GM19239 (cell line): ENCODE data around the gene KBTBD13.
"Not testable (repeated sequence)": the region's sequence is repeated elsewhere in the genome, so short reads cannot be mapped to it uniquely, and the experiment has no call there.

Experiments
- DNase-seq: peaks from one replicate; pipeline ENCODE4 v3.0.0; 2011; ENCODE audit warnings: low spot score; ENCODE audit not compliant: insufficient read length
- FAIRE-seq: peaks from 2 replicates; lab custom pipeline; 2011; peaks lifted over from hg19 to GRCh38; lab: Jason Lieb, UNC

Gene KBTBD13

DNA sequence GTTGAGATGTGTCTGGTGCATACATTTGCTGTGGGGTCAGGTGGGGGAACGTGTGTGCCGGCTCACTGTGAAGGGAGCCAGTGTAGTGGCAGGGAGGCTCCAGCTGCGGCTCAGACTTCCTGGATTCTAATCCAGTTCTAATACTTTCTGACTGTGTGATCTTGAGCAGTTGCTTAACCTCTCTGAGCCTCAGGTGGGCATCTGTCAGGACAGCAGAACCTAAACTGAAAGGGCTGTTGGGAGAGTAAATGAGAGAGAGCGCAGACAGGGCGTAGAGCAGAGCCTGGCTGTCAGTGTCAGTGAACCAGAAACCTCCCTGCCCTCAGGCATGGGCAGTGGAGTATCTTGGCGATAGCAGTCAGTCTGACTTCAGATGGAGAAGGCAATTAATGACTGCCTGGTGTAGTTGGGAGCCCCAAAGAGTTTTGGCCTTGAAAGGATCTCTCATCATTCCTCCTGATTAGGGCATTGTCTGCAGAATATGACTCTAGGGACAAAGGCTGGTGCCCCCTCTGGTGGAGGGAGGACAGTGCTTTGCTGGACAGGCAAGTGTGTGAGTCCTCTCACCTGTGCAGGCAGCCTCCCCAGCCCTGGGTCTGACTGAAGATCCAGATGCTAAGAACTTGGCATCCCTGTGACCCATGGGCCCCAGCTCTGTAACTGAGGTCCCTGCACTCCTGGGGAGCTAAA, 9.6 kb downstream of the KBTBD13 start:
- FAIRE-seq, result no peak
- no peak for DNase-seq

DNA sequence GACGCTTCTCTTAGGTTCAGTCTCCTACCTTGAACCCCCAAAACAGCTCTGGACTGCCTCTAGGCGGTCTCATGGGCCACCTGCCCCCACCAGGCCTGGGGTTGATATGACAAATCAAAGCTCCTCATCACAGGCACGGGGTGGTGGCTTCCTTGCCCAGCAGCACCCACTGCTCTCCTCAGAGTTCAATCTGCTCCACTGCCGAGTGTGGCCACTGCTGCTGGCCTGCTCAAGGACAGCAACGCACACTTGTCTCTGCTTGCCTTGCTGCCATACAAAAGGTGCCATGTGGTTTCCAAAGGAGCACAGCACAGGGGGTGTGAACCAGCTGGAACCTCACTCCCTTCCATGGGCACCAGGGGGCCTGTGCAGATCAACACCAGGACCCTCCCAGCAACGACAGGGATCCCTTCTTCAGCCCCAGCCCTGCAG, 10.2 kb downstream of the KBTBD13 start:
- no peak for DNase-seq

DNA sequence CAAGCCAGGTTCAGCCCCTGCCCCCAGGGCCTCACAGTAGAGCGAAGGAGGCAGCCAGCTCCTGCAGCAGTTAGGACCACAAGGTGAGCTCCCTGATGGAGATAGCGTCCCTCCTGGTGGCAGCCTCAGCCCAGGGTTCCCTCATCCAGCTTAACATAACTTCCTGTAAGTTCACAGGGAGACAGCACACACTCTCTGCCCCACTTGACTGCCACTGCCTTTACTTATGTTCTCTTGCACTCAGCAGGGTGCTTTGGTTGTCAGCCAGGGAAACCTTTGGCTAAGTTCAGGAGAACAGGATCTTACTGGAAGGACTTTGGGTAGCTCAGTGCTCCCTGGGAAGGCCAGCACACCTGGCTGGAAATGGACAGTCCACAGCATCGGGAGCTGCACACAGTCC, 10.9 kb downstream of the KBTBD13 start:
- DNase-seq (no peak), FAIRE-seq (no peak)

More for the DNA sequence above, 10.2 kb downstream of the KBTBD13 start:
- FAIRE-seq, result no peak

DNA sequence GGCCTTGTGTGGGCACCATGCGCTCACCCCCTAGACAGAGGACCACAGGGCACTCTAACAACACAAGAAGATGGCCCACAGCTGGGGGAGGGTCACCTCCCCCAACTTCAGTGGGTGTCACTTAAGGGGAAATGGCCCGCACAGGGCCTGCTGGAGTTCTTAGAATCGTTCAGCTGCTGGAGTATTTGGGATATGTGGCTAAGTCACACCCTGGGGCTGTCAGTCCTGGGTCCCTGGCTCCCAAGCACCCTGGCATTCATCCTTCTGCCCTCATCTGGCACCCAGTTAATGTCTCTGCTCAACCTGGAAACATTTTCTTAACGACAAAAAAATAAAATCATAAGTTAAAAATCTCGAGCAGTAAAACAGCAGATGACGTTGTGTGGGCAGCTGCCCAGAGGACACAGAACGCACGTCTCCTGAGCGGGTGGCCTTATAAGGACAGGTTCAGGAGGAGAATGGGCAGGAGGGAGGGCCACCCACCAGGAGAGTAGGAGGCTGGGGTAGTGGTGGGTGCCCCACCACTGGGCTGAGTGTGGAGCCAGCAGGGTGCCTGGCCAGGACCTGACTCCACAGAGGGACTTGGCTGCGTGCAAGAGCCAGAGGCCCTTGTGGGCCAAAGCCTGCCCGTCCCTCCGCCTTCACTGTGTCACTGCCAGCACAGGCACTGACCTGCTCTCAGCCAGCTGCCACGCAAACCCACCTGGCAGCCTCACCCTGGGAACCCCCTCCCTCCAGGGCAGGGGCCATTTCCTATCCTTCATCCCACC, 11.5 kb downstream of the KBTBD13 start:
- DNase-seq (no peak), FAIRE-seq (no peak)

DNA sequence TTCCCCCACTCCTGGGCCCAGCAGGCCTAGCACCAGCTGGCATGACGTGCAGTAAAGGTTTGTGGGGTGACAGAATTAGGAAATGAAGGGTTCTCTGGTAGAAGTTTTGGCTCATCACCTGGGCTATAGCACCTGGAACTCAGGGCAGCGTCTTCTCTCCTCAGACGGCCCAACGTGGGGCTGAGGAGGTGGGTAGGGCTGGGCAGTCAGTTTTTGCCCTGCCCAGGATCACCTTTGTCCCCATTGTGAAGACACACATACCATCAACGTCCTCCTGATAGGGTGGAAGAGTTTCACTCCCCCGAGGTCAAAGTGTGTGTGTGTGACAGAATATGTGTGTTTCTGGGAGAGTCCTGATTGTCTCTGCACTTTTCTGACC, 12.1 kb downstream of the KBTBD13 start:
- no peak for FAIRE-seq

DNA sequence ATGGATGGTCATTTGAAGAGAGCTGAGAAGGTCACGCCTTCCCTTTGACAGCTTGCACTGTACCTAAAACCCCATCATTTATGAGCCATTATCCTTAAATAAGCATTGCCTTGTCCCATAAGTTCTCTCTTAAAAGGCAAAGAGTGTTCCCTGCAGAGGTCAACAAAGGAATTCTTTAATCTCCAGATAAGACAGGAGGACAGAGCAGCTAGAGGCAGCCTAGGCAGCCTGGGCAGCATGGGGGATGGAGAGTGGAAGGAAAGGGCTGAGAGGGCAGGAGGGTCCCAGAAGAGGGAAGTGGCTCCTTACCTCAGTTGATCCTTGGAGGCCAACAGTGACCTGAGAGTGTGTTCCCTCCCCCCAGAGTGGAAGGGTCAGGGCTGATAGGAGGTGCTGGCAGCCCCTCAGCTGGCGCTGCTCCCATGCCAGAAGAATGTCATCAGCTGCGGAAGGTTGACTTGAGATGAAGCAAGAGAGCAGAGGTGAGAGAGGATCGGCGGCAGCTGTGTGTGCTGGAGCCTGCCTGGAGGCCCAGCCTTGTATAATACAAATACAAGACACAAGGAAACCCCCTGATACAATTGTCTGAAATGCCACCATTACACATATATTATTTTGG, 12.8 kb downstream of the KBTBD13 start:
- FAIRE-seq (no peak), DNase-seq (no peak)

More for the DNA sequence above, 12.1 kb downstream of the KBTBD13 start:
- DNase-seq, result no peak

DNA sequence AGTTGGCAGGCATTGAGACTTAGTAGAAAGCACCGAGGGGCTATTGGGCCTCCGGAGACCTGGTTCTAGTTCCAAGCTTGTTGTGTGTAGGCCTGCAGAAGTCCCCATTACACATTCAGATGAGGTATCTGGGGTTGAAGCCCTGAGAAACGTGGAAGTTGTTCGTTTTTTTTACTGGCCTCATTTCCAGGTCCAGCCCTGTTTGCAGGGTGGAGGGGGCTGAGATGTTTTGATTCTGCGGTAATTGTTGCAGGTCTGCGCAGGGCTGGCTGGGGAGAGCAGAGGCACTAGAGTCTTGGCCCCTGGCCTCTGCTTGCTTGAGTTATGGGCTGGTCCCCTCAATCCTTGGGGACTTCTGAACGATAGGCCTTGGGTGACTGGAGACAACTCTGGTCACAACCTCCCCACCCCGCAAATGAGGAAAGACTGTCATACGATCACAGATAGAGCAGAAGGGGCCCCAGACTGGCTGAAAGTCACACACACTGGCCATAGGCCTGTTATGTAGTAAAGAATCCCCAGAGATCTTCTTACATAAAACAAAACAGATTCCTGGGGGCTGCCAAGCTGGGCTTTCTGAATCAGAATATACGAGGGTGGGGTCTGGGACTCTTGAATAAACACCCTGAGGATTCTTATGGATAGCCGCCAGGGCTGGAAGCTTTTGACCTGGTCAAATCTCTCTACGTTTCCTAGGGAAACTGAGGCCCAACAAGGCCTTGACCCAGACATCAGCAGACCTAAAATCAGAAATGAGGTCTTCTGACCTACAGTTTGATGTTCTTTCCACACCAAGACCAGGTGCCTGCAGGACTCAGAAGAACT, 15.6 kb downstream of the KBTBD13 start:
- DNase-seq, result no peak
- FAIRE-seq, result no peak

DNA sequence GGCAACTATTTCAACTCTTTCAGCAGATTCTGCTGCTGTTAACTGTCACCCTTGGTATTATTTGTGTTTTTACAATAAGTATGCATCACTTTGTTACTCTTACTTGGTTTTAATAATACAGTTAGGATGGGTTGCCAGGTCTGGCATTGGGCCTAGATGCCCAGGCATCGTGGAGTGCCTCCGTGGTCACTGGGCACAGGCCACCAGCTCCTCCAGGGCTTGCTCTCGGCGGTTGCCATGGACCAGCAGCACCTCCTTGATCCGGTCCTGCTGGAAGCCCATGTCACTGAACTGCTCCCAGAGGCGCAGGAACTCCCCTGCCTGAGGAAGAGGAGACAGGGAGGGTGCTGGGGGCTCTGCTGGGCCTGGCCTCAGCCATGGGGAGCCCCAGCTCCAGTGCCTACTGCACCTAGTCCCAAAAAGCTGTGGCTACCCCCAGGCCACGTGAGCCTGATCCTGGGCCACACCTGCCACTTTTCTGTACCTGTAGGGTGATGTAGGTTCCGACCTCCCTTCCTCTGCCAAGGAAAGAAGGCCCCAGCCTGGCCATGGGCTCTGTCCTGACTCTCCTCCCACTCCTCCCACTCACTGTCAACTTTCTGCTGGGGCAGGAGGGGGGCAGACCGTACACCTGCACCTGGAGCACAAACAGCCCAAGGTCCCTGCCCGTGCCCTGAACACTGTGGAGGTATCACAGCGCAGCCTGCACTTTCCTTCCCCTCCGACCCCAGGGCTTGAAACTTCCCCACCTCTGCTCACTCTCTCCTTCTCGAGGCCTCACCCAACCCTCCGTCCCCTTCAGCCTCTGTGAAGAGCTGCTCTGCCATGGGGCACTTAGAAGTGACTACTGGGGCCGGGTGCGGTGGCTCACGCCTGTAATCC, 16.6 kb downstream of the KBTBD13 start:
- FAIRE-seq, result no peak
- no peak for DNase-seq

DNA sequence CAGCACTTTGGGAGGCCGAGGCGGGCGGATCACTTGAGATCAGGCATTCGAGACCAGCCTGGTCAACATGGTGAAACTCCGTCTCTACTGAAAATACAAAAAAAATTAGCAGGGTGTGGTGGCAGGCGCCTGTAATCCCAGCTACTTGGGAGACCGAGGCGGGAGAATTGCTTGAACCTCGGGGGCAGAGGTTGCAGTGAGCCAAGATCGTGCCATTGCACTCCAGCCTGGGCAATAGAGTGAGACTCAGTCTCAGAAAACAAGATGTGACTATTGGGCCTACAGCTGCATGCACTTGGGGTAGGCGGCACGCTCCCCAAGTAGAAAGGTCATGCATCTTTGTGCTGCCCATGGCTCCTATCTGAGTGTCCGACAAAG, 17.2 kb downstream of the KBTBD13 start:
- FAIRE-seq, DNase-seq: not testable (repeated sequence)

DNA sequence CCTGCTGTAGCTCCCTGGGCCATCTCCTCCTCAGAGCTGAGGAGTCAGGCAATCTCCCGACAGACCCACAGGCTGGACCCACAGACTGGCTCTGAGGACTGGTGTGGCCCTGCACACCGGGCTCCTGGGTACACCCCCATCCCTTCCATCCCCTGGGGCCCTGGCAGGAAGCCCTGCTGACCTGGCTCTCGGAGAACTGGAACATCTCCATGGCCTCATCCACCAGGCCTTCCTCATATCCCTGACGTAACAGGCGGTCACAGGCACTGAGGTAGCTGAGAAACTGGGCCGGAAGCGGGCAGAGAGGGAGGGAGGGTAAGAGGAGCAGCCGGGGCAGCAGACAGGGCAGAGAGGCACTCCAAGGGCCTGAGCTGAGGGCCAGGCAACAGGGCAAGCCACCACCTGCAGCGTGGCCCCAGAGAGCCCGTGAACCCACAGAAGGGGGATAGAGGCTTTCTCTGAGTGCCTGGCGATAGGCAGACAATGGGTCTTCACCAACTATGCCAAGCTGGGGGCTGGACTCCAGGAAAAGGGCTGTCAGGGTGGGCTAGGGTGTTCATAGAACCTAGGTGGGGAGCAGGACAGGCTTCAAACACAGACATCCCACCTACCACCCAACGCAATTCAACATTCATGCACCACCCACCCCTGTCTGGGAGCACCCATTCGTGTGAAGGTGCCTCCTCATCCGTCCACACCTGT, 17.9 kb downstream of the KBTBD13 start:
- FAIRE-seq, result no peak
- no peak for DNase-seq

DNA sequence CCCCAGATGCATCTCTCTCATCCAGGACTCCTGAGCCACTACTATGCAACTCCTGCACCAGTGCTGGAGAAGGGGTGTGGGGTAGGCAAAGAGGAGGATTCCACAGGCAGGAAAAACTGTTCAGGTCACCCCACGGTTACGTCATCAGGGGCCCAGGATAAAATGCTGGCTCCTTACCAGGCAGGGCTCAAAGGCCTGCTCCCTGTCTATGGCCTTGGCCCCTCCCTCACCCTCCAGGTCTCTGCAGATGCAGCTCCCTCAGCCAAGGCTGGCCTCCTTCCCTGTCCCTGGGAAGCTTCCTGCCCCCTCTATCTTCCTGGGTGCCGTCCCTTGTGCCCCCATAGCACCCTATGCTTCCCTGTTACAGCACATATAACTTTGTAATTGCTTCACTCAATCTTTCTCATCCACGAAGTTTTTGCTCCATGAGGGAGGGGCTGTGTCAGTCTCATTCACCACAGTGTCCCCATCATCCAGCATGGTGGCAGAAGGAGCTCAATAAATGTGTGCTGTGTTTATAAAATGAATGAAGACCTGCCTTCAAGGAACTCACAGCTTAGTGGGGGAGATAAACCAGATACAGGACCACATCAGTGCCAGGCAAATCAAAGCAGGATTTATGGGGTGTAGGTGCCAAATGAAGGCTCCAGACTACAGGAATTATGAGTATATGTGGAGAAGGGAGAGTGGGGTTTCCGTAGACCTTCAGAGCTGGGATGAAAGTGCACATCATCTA, 18.6 kb downstream of the KBTBD13 start:
- FAIRE-seq (no peak), DNase-seq (no peak)

DNA sequence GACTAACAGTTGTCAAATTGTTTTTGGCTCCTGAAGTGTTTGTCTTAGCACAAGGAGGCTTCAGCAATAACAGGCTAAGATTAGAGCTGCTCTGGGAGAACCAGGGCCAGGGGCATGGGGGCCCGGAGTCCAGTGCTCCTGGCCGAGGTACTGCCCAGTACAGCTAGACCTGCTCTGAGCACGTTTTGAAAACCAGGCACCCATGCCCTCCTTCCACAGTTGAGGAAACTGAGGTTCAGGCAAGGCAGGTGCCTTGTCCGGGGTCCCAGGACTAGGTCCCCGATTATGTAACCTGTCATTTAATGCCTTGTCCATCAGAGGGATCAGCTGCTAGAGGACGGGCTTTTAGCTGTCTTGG, 19.2 kb downstream of the KBTBD13 start:
- DNase-seq (no peak), FAIRE-seq (no peak)

DNA sequence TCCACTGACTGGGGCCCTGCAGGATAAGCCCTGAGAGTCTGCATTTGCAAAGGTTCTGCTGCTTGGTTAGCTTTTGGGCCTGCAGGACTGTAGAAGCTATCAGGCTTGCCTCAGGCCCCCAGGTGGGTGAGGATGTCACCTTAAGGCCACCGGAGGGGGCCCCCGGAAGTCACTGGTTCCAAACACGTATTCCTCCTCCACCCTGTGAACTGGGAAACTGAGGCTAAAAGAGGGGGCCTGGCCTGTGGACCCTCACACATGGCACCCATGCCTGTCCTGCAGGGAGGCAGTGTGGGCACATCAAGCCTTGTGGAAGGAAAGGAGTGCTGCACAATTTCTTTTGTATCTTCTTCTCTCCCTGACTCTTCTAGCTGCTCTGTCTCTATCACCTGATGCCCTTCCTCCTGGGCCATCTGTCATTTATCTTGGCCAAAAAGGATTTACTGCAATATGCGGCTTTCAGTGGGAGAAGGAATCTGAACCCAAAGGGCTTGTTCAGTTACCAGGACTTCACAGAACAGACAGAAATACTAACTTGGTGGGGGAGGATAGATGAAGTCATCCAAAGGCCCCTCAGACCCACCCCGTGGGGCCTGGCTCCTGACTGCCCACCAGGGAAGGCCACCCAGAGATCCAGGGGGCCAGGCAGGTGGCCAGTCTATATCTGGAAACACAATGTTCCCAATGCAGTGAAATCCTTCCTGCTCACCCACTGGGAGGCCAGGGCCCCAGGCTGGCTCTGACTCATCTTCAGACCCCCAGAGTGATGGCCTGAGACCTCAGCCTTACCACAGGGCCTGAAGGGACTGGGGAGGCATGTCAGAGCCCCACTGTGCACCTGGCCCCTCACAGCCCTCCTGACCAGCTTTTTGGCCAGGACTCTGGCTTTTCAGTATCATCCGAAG, 20.2 kb downstream of the KBTBD13 start:
- DNase-seq (no peak), FAIRE-seq (no peak)

DNA sequence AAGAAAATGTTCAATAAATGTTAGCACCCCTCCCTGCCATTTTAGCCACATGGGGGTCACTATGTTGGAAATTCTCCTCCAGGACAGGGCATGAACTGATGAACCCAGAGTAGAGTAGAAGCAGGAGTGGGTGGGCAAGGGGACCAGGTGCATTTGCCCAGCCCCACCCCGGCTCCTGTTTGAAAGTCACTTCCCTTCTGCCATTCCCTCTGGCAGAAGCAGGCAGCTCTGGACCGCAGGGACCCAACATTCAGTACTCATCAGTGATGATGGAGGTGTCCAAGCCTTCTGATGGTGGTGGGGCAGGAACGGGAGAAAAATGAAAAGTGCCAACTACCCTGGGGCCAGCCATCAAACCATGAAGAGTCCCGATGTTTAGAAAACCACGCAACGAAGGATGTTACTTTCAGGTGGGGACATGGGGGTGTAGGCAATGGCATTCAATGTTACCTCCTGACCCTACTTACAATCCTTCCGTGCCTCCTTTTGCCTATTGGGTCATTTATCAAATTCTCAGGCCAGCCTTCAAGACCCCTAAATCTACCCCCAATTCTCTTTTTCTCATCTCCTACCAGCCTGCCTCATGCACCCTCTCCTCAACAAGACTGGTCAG, 21.2 kb downstream of the KBTBD13 start:
- FAIRE-seq (no peak), DNase-seq (no peak)

DNA sequence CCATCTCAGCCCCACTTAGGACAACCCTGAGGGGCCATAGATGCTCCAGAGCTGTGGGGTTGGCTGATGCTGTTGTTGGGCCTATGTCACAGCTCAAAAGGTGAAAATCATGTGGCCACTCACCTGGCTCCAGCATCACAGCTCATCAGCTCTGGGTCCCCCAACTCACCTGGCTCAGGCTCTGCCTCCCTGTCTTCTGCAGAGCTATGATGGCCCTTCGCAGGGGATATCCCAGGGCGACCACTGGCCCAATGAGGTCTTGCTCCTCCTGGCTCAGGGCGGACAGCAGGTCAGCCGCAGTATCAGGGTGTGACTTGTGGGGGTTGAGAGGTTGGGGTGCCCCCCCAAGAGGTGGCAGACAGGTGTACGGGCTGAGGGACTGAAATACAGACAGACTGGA, 22.8 kb downstream of the KBTBD13 start:
- no peak for DNase-seq
- no peak for FAIRE-seq

DNA sequence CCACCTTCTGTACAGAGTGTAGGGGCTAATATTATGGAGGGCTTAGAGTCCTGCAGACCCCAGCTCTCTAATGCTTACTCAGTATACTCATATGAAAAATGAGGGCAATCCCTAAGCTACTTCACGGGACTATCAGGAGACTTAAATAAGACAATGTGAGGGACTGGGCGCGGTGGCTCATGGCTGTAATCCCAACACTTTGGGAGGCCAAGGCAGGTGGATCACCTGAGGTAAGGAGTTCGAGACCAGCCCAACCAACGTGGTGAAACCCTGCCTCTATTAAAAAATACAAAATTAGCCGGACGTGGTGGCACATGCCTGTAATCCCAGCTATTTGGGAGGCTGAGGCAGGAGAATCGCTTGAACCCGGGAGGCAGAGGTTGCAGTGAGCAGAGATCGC, 23.3 kb downstream of the KBTBD13 start:
- not testable (repeated sequence) for FAIRE-seq, DNase-seq

DNA sequence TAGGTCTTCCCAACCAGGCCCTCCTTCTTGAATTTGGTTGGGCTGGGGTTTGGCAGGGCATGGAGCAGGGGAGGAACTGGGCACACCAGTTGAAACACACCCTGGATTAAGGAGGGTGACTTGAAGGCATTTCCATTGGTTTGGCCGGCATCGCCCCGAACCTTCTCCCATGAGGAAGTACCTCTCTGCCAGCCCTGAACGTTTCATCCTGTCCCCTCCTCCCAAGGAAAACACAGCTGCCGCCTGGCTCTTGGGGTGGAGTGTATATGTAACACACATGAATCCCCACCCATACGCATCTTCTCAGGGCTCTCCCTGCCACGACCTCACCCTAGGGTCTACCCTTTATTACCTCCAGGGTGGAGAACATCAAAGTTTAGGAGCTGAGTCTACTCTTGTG, 23.9 kb downstream of the KBTBD13 start:
- FAIRE-seq (no peak), DNase-seq (no peak)
